Measurements from ENCODE around the gene ZNF76. TPM values are rescaled to one million over a fixed set of nuclear protein-coding genes. Genes with fewer than 3 reads are reported as not detected.

Gene ZNF76
- total and polyA plus RNA-seq, 2 of the 13 experiments (the other 11 are each of a cell fraction or from before 2014, with no cell fraction given), result 13.2 to 26.4 TPM

GRCh38 chr6:35327349-35328027, 68.0 kb downstream of the ZNF76 start (continued):
- TF ChIP-seq ZNF512 (CRISPR knock-in tag; IDR thresholded peaks at IDR 0.05) (no peak), FLYWCH1 (CRISPR knock-in tag; IDR thresholded peaks at IDR 0.05) (no peak), MTF1 (CRISPR knock-in tag; IDR thresholded peaks at IDR 0.05) (no peak), ZBTB33 (CRISPR knock-in tag; IDR thresholded peaks at IDR 0.05) (no peak), ZBTB4 (CRISPR knock-in tag; IDR thresholded peaks at IDR 0.05; ENCODE audit: borderline replicate concordance) (no peak), TOE1 (CRISPR knock-in tag; IDR thresholded peaks at IDR 0.05) (no peak), POLR2G (IDR thresholded peaks at IDR 0.05; ENCODE audit: low read depth, low read length) (no peak), ZNF772 (CRISPR knock-in tag; IDR thresholded peaks at IDR 0.05) (no peak), SRY (CRISPR knock-in tag; IDR thresholded peaks at IDR 0.05) (no peak), ZFP37 (CRISPR knock-in tag; IDR thresholded peaks at IDR 0.05; ENCODE audit: borderline replicate concordance) (no peak), KMT2A (CRISPR knock-in tag; IDR thresholded peaks at IDR 0.05) (0 out of 2 replicates have a peak, but pooled peaks have one; percentile 9), KIAA2018 (CRISPR knock-in tag; IDR thresholded peaks at IDR 0.05; ENCODE audit: borderline replicate concordance) (no peak), ESRRA (CRISPR knock-in tag; IDR thresholded peaks at IDR 0.05; ENCODE audit: low read depth) (no peak), HOXA3 (CRISPR knock-in tag; IDR thresholded peaks at IDR 0.05) (peak; percentile 29; the same call in 1 of the 2 replicates)
